Measurements from ENCODE around the gene CDK6. TPM values are rescaled to one million over a fixed set of nuclear protein-coding genes. Genes with fewer than 3 reads are reported as not detected.

CDK6 gene
- total and polyA plus RNA-seq, 2 of the 8 experiments (the other 6 are each of a cell fraction or from before 2014, with no cell fraction given): 5.9 to 18.9 TPM

- DNase-seq (ENCODE audit: low read depth in 1 of 2, low spot score in 2 of 2) (no peak), FAIRE-seq (no peak)
- H3K56ac ChIP-seq (replicated peaks; ENCODE audit: insufficient read length, low read depth, low read length): no peak overlapping the region
- peaks cover 3% of the 10 kb centered on the region; the same call in 1 of the 2 replicates for H3K79me1 ChIP-seq (ENCODE audit: low read depth, low read length)
- TF ChIP-seq POLR2A (IDR thresholded peaks at IDR 0.05; ENCODE audit: control extremely low read depth in 1 of 2, low read depth in 2 of 2, low read length in 2 of 2): no peak
- no peak for TF ChIP-seq TAF1 (IDR thresholded peaks at IDR 0.05; ENCODE audit: low read depth, low read length)
- no peak for TF ChIP-seq RFX5 (IDR thresholded peaks at IDR 0.05; ENCODE audit: borderline replicate concordance, low read depth, low read length)
- no peak for TF ChIP-seq KDM5A (IDR thresholded peaks at IDR 0.05; ENCODE audit: low read length)
- no peak for TF ChIP-seq BACH1 (IDR thresholded peaks at IDR 0.05; ENCODE audit: low read length)
- TF ChIP-seq RBBP5 (IDR thresholded peaks at IDR 0.05; ENCODE audit: borderline replicate concordance, low read depth, low read length): no peak
- no peak for TF ChIP-seq EP300 (IDR thresholded peaks at IDR 0.05; ENCODE audit: borderline replicate concordance in 1 of 2, low read depth in 2 of 2, low read length in 2 of 2)
- TF ChIP-seq ZNF274 (IDR thresholded peaks at IDR 0.05; ENCODE audit: borderline replicate concordance, extremely low read depth, low read length): no peak
- no peak for TF ChIP-seq CHD2 (IDR thresholded peaks at IDR 0.05; ENCODE audit: low read length)
- no peak for TF ChIP-seq SRF (IDR thresholded peaks at IDR 0.05; ENCODE audit: low read depth, low read length)
- TF ChIP-seq TEAD4 (IDR thresholded peaks at IDR 0.05; ENCODE audit: low read depth, low read length): no peak
- no peak overlapping the region for H3K23ac ChIP-seq (ENCODE audit: insufficient read length)
- no peak overlapping the region for H2BK12ac ChIP-seq (ENCODE audit: low read depth, low read length)
- H2BK120ac ChIP-seq (replicated peaks; ENCODE audit: low read depth, low read length): no peak overlapping the region
- H4K5ac ChIP-seq (ENCODE audit: insufficient read length, low read depth, low read length): no peak overlapping the region
- H3K79me2 ChIP-seq (ENCODE audit: control insufficient read depth in 1 of 2, insufficient read depth in 2 of 2, low read length in 2 of 2): peaks cover 0 to 4% of the 10 kb centered on the region in 2 experiments; a peak in 2 of 4 replicates
- H3K27me3 ChIP-seq (replicated peaks in 1 of 4; ENCODE audit: control insufficient read depth in 3 of 4, extremely low read depth in 1 of 4, insufficient read depth in 3 of 4, low read length in 3 of 4): no peaks in the 10 kb centered on the region
- ChIA-PET CTCF (ENCODE audit: partially characterized antibody) (interaction anchor here (1.3 to 1.5 kb wide), 2 partner anchors 11 to 22 kb away, joined by 3 to 4 read pairs; no protein-coding TSS in a partner anchor), POLR2A (ENCODE audit: partially characterized antibody) (no interaction called here)
- H2AFZ ChIP-seq (ENCODE audit: low read length): no peak overlapping the region
- WGBS, 2 experiments (ENCODE audit: extremely low coverage in 1 of 2, insufficient coverage in 1 of 2, insufficient read length in 1 of 2, insufficient replicate concordance in 2 of 2, low coverage in 1 of 2, low lambda C conversion rate in 2 of 2, missing lambda C conversion rate in 1 of 2): 79% methylated on average over 1 of the region's 1 CpG; no CpG with 5 or more reads in 1 of the 2 experiments
- H4K20me1 ChIP-seq (replicated peaks in 1 of 2; ENCODE audit: control insufficient read depth in 1 of 2, insufficient read depth in 2 of 2, low read length in 2 of 2): no peaks in the 10 kb centered on the region
- no peaks in the 10 kb centered on the region for H3K23me2 ChIP-seq (ENCODE audit: low read depth, low read length)
- H2BK5ac ChIP-seq (ENCODE audit: low read depth, low read length): no peak overlapping the region
- H3K4me2 ChIP-seq (ENCODE audit: insufficient read depth in 1 of 2, low read depth in 2 of 2, low read length in 2 of 2): no peak overlapping the region
- H3K27ac ChIP-seq (ENCODE audit: low read depth, low read length): no peak overlapping the region
- H3K9ac ChIP-seq (replicated peaks in 1 of 4; ENCODE audit: extremely low read depth in 1 of 4, low read depth in 3 of 4, low read length in 3 of 4): no peak overlapping the region
- H2BK20ac ChIP-seq (ENCODE audit: low read length): no peak overlapping the region
- no peak overlapping the region for H3K4ac ChIP-seq (replicated peaks; ENCODE audit: insufficient read length, low read depth, low read length)
- no peak overlapping the region for H2AK5ac ChIP-seq (ENCODE audit: low read depth, low read length)
- peaks cover 5 to 9% of the 10 kb centered on the region in 2 experiments; a peak in 3 of 4 replicates for H3K9me3 ChIP-seq (ENCODE audit: insufficient read depth in 2 of 2, low read depth in 1 of 2, low read length in 1 of 2)
- no peak overlapping the region for H4K91ac ChIP-seq (replicated peaks; ENCODE audit: insufficient read length, low read length)
- H2BK15ac ChIP-seq (ENCODE audit: low read length): no peak overlapping the region
- peaks cover 0 to 2% (median 0%) of the 10 kb centered on the region in 4 experiments; a peak in 1 of 7 replicates for H3K4me1 ChIP-seq (replicated peaks in 1 of 4; ENCODE audit: control insufficient read depth in 3 of 4, insufficient read depth in 4 of 4, low read length in 3 of 4)
- no peak overlapping the region for H3K14ac ChIP-seq (ENCODE audit: insufficient read length)
- no peak overlapping the region for H3K4me3 ChIP-seq (ENCODE audit: extremely low read depth in 1 of 4, insufficient read depth in 2 of 4, low read depth in 3 of 4, low read length in 4 of 4)
- no peak overlapping the region for H3K18ac ChIP-seq (ENCODE audit: extremely low read depth, low read length)
- H4K8ac ChIP-seq (ENCODE audit: extremely low read depth, insufficient read depth, low read length): no peak overlapping the region
- peaks cover 0 to 3% (median 0%) of the 10 kb centered on the region in 4 experiments; a peak in 1 of 8 replicates for H3K36me3 ChIP-seq (ENCODE audit: control insufficient read depth in 2 of 4, insufficient read depth in 4 of 4, low read length in 3 of 4)
Measured at GRCh38 chr7:92793656-92794205, 42.6 kb downstream of the CDK6 start.

All from H1 (cell line).